Hepatocyte (in vitro differentiated cells): ENCODE results near the gene JCHAIN.

ENCODE experiments used
- EZH2phosphoT487 ChIP-seq: fragments of 200-600 bp; sonication (generic); IDR thresholded peaks from one replicate; pipeline ENCODE4 v1.6.1; 2018; ENCODE audit warnings: antibody characterized with exemption, mild to moderate bottlenecking, low read depth, moderate library complexity; ENCODE audit not compliant: unreplicated experiment, severe bottlenecking
- TF ChIP-seq, protein P1 (sequence below): fragments of 200-600 bp; sonication (generic); IDR thresholded peaks from 2 replicates; pipeline ENCODE4 v1.5.1; 2016; ENCODE audit warnings: antibody characterized with exemption, mild to moderate bottlenecking; ENCODE audit not compliant: poor library complexity

DNA sequence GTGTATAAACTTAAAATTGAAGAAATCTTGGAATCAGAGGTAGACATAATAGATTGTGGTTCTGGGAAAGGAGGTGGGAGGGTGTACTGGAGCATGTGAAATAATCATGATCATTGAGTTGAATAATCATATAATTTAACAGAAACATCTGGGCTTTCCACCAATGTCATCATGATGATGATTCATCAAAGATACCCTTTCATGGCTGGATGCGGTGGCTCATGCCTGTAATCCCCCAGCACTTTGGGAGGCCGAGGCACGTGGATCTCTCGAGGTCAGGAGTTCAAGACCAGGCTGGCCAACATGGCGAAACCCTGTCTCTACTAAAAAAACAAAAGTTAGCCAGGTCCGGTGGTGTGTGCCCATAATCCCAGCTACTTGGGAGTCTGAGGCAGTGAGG is 48.8 kb upstream of the JCHAIN start:
- TF ChIP-seq, protein P1, sequence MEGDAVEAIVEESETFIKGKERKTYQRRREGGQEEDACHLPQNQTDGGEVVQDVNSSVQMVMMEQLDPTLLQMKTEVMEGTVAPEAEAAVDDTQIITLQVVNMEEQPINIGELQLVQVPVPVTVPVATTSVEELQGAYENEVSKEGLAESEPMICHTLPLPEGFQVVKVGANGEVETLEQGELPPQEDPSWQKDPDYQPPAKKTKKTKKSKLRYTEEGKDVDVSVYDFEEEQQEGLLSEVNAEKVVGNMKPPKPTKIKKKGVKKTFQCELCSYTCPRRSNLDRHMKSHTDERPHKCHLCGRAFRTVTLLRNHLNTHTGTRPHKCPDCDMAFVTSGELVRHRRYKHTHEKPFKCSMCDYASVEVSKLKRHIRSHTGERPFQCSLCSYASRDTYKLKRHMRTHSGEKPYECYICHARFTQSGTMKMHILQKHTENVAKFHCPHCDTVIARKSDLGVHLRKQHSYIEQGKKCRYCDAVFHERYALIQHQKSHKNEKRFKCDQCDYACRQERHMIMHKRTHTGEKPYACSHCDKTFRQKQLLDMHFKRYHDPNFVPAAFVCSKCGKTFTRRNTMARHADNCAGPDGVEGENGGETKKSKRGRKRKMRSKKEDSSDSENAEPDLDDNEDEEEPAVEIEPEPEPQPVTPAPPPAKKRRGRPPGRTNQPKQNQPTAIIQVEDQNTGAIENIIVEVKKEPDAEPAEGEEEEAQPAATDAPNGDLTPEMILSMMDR, result no peak
- no peak for TF ChIP-seq EZH2phosphoT487
